ENCODE results near the gene LINC01488.

DNA sequence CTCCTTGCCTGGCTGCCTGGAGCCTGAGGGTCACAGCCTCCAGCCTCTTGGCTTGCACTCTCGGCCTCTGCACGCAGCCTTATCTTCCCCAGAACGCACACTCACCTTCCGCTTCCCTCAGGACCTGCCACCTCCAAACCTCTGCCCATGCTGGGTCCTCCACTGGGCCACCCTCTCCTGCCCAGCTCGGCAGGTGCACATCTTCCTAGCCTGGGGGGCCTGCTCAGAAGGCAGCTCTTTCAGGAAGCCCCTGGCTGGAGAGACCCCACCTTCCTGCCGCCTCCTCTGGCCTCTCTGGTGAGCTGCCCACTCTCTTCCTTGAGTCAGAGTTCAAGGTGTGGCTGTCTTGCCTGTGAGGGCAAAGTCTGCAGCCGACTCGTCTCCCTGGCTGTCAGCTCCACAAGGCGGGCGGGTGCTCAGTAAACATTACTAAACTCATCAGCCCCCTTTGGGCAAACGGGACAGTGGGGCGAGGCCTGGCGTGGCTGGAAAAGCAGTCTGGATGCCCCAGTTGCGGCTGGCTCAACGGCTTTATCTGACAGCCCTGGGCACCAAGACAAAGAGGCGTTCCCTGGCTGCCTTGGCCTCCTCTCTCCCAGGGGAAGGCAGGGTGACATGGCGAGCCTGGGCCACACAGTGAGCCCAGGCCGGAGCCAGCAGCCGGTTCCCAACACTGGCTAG is 1.7 kb upstream of the LINC01488 start:
- TF ChIP-seq, protein P1, sequence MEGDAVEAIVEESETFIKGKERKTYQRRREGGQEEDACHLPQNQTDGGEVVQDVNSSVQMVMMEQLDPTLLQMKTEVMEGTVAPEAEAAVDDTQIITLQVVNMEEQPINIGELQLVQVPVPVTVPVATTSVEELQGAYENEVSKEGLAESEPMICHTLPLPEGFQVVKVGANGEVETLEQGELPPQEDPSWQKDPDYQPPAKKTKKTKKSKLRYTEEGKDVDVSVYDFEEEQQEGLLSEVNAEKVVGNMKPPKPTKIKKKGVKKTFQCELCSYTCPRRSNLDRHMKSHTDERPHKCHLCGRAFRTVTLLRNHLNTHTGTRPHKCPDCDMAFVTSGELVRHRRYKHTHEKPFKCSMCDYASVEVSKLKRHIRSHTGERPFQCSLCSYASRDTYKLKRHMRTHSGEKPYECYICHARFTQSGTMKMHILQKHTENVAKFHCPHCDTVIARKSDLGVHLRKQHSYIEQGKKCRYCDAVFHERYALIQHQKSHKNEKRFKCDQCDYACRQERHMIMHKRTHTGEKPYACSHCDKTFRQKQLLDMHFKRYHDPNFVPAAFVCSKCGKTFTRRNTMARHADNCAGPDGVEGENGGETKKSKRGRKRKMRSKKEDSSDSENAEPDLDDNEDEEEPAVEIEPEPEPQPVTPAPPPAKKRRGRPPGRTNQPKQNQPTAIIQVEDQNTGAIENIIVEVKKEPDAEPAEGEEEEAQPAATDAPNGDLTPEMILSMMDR (IDR thresholded peaks at IDR 0.05), result peak in 2 of 6 experiments; percentile 3 to 9
- peak; percentile 89 to 92 for TF ChIP-seq POLR2A (IDR thresholded peaks at IDR 0.05)

All from Peyer's patch (tissue), 4 donors.